ENCODE measurements around the gene DUSP22.

DUSP22 gene

DNA sequence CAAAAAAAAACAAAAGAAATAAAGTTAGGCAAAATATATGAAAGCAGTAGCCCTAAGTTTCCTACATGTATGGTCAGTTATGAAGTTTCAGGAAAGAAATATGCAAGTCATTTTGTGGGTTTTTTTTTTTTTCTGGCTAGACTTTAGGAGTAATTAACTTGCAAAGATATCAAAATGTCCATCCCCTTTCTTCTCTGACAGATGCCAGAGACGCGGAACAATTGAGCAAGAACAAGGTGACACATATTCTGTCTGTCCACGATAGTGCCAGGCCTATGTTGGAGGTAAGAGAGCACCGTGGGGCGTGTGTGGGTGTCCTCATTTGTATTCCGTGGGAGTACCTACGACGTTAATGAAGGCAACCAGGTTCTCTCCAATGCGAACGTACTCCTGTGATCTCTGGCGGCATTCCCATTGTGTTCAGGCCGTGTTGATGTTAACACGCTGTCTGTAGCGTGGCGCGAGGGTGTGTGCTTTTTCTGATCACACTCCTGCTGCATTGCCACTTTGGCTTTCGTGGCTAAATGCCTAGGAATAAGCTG, 19.5 kb downstream of the DUSP22 start:
- DNase-seq (ENCODE audit: low spot score): no peak

GRCh38 chr6:313087-313486, 20.8 kb downstream of the DUSP22 start:
- no peak for DNase-seq (ENCODE audit: low spot score)

- no peak for DNase-seq (ENCODE audit: low spot score)
Observed at GRCh38 chr6:313917-314316, 21.6 kb downstream of the DUSP22 start.

DNA sequence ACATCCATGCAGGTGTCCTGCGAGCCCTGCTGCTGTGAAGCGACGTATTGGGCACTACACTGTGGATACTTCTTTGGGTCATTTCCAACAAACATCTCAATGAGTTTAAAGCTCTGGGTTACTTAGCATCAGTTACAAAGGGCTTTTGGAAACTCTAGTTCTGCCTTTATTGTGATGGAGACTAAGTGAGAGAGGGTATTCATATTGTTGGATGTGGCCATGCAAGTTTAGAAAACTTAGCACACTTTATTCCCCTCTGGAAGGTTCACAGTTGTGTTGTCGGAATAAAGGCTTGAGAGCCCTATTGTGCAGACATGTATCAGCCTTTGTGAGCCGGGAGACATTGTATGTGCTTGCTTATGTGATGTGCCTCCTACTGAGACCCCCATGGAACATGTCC, 22.1 kb downstream of the DUSP22 start:
- no peak for DNase-seq (ENCODE audit: low spot score)

GRCh38 chr6:315226-315625, 22.9 kb downstream of the DUSP22 start:
- DNase-seq (ENCODE audit: low spot score): no peak

- DNase-seq (ENCODE audit: low spot score): no peak
Observed at GRCh38 chr6:315921-316752, 23.9 kb downstream of the DUSP22 start.

GRCh38 chr6:316753-317038, 24.4 kb downstream of the DUSP22 start:
- DNase-seq (ENCODE audit: low spot score): no peak

- no peak for DNase-seq (ENCODE audit: low spot score)
Observed at GRCh38 chr6:317060-317447, 24.8 kb downstream of the DUSP22 start.

DNA sequence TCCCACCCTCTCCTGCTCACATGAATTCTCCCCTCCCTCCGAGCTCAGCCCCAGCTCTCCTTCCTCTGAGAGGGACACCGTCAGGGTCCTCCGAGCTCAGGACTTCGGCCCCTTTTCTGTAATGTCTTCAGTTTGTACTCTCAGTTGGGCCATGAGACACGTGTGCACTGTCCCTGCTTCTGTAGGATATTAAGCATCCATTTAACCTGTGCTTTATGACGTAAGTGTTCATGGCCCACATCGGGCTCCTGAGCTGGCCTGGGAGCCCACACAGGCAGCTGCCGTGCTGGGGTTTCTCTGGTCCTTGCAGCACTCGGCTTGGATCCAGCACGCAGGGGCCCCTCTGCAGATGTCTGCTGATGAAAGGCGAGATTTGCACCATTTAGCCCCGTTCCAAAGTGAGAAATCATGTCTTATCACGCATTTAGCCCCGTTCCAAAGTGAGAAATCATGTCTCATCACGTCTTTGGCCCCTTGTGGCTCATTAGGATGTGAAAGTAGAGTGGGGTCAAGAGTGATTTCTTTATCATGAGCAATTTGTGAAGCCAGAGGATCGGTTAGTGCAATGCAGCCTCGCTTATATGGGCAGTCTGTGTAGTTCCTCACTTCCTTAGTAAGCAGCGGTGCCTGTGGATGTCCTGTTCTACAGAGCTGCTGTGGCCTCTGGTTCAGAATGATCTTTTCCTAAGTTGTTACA, 25.3 kb downstream of the DUSP22 start:
- no peak for DNase-seq (ENCODE audit: low spot score)

DNA sequence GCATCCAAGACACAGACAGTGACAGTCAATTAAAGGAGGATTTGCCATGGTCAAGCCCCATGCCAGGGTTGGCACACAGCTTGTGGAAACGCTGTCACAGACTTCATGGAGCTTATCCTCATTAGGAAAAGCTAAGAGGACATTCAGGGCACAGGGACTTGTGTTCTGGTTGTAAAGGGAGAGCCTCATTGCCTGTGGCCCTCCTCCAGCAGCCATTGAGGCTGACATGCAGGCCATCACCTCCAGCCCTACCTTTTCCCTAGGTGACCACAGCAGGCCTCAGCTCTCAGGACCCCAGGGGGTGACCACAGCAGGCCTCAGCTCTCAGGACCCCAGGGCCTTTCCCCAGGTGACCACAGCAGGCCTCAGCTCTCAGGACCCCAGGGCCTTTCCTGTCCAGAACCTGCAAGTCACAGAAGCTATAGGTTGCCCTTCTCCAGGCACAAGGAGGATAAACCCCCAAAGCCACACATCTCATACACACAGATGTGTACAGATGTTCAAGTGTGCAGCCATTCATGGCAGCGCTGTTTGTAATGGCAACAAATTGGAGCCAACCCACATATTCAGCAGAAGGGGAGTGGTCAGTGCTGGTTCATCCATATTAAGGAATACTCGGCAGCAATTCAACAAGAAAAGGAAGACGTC, 26.1 kb downstream of the DUSP22 start:
- no peak for DNase-seq (ENCODE audit: low spot score)

- no peak for DNase-seq (ENCODE audit: low spot score)
Observed at GRCh38 chr6:319177-320131, 27.2 kb downstream of the DUSP22 start.

DNA sequence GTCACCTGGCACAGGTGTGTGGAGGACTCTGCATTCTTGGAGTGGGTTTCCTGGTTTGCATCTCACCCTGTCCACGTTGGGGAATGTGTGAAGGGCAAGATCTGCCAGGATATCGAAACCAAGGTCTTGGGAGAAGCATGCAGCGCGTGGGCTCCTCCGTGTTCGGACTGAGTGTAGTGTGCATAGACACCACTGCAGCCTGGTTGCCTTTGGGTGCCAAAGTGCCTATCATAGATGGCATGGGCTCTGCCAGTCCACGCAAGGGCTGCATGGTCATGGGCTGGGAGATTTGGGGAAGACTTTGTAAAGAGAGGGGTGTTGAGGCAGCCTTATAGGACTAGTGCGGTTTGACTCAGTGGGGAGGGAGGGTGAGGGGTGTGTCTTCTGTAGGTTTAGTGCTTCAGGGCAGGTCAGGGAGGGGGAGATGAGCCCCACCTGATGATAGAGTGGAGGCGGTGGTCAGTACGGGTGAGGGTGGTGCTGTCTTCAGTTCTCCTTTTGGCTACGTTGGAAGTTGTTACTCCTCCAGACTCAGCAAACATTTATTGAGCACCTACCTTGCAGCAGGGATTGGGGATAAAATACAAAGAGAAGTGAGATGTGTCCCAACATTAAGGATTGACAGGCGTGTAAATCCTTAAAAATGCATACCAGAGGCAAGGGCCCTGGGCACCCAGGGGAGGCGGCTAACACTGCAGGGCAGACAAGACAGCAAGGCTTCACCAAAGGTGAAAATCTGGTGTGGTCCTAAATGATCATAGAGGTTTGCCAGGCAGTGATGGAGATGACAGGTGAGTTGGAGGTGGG, 28.3 kb downstream of the DUSP22 start:
- no peak for DNase-seq (ENCODE audit: low spot score)

DNA sequence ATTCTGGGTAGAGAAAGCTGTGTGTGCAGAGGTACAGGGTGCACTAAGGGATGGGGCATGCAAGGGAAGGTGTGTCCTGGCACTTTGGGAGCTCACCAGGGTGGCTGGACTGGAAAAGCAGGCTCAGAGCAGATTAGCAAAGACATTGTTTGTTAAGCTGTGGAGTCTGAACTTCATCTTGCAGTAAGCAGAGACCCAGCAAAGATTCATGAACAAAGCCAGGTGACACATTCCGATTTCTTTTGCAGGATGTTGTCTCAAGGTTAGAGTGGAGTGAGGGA, 28.8 kb downstream of the DUSP22 start:
- no peak for DNase-seq (ENCODE audit: low spot score)

GRCh38 chr6:321536-322258, 29.4 kb downstream of the DUSP22 start:
- DNase-seq (ENCODE audit: low spot score): no peak

- no peak for DNase-seq (ENCODE audit: low spot score)
Observed at GRCh38 chr6:322259-322930, 30.1 kb downstream of the DUSP22 start.

GRCh38 chr6:322940-323729, 30.8 kb downstream of the DUSP22 start:
- DNase-seq (ENCODE audit: low spot score): no peak

GRCh38 chr6:323730-324088, 31.4 kb downstream of the DUSP22 start:
- DNase-seq (ENCODE audit: low spot score): no peak

DNA sequence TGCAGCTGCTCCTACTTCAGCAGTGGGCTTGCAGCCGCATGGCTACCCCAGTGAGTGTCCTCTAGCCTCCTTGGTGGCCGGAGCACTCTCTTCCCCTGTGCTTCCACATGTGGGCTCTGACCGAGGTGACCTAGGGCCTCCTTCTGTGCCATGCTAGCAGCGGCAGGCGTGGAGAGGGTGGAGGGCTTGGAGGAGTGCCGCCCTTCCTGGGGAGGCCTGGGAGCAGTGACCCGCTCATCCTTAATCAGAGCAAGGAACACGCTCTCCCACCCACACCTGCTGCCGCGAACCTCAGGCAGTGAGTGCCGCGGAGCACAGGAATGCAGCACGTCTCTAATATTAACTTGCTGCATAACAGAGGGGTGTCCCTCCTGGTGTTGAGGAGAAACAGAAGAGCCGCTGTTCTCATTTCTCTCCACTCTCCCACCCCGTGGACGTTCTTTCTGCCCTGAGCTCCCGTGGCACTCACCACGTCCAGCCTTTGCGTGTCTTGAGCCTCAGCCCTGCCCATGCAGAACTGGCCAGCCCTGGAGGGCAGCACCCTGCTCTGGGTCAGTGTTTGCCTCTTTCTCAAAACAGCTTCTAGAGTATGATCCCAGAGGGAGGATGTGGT, 31.9 kb downstream of the DUSP22 start:
- no peak for DNase-seq (ENCODE audit: low spot score)

DNA sequence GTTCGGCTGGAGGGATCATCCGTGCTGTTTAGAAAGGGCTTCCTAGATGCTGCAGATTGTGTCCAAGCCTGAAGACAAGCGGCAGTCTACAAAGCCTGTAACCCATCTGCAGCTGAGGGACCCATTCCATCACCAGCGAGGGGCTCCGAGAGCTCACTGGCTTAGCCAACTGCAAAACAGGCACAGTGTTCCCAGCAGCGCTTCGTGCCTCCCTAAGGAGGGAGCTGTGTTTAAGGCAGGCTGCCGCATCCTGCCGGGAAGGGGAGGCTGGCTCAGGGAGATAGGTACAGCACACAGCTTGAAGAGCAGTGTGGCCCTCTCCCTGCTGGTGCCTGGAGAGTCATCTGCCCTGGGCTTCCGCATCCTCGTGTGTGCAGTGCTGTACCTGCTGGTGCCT, 32.4 kb downstream of the DUSP22 start:
- DNase-seq (ENCODE audit: low spot score): no peak

Data from putamen (tissue), 1 donor.